ENCODE data around the gene ZNF862. TPM values are rescaled to one million over a fixed set of nuclear protein-coding genes. Genes with fewer than 3 reads are reported as not detected.

Gene ZNF862
- total and polyA plus RNA-seq, 2 of the 13 experiments (the other 11 are each of a cell fraction or from before 2014, with no cell fraction given), result 0.89 to 2.0 TPM

DNA sequence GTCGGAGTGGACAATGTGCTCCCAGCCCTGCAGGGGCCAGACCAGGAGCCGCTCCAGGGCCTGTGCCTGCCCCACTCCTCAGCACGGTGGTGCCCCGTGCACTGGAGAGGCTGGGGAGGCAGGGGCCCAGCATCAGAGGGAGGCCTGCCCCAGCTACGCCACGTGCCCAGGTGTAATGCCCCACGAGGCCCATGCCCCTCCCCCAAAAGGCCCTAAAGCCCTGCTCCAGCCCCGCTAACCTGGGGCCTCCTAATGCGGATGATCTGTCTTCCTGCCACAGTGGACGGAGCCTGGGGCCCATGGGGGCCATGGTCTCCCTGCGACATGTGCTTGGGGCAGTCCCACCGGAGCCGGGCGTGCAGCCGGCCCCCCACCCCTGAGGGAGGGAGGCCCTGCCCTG is 23.7 kb upstream of the ZNF862 start (continued):
- no peak for TF ChIP-seq TRIM22 (IDR thresholded peaks at IDR 0.05)
- no peak for TF ChIP-seq ZNF598 (CRISPR knock-in tag; IDR thresholded peaks at IDR 0.05; ENCODE audit: borderline replicate concordance)

- ChIA-PET POLR2A (no interaction called here), CTCF (ENCODE audit: low intra/inter-chr PET ratio, low total read pairs) (no interaction called here)
- BruUV-seq (replicated peaks), result no TSS peak
- intact Hi-C loops (cut with micrococcal nuclease; ENCODE audit: unreplicated experiment), result no loop called here
- no peak overlapping the region for H3K4me3 ChIP-seq (replicated peaks in 1 of 3; ENCODE audit: insufficient read depth in 1 of 3, low read depth in 2 of 3, low read length in 3 of 3)
- DNase-seq (ENCODE audit: low spot score) (no peak), ATAC-seq (no peak), FAIRE-seq (no peak)
- peaks cover 19% of the 10 kb centered on the region for H3K4me1 ChIP-seq (ENCODE audit: insufficient read depth, low read length)
- H3K36me3 ChIP-seq (replicated peaks in 1 of 2; ENCODE audit: control insufficient read depth in 1 of 2, insufficient read depth in 2 of 2, low read length in 2 of 2), result no peaks in the 10 kb centered on the region
- H3K4me2 ChIP-seq (ENCODE audit: low read depth, low read length), result peak overlapping the region; percentile 7; the same call in 1 of the 2 replicates
- no peak overlapping the region for H3K9ac ChIP-seq (ENCODE audit: insufficient read depth, low read depth, low read length)
- H3K9me3 ChIP-seq (ENCODE audit: low read length), result no peaks in the 10 kb centered on the region
- in situ Hi-C loops (cut with HindIII; ENCODE audit: extremely low pct_ligation_motif_present, low pct_unique_long_range_greater_than_20kb), result no loop called here
- no peak overlapping the region for H3K27ac ChIP-seq (ENCODE audit: extremely low read length, insufficient read depth, low read length)
- no peak overlapping the region for H2AFZ ChIP-seq (ENCODE audit: low read length)
- WGBS (ENCODE audit: low lambda C conversion rate), result 96% methylated on average over 4 of the region's 12 CpGs
- peaks cover 0 to 1% of the 10 kb centered on the region in 2 experiments; a peak in 2 of 5 replicates for H3K27me3 ChIP-seq (ENCODE audit: control insufficient read depth in 1 of 2, insufficient read depth in 2 of 2, low read length in 2 of 2)
- no peaks in the 10 kb centered on the region for H3K79me2 ChIP-seq (ENCODE audit: insufficient read depth, low read length)
- H4K20me1 ChIP-seq (ENCODE audit: insufficient read depth, low read length), result no peaks in the 10 kb centered on the region
- TF ChIP-seq MED1 (CRISPR knock-in tag; IDR thresholded peaks at IDR 0.05), result no peak
- TF ChIP-seq IRF1 (CRISPR knock-in tag; IDR thresholded peaks at IDR 0.05; ENCODE audit: low read depth), result no peak
- no peak for TF ChIP-seq FOXO1 (CRISPR knock-in tag; IDR thresholded peaks at IDR 0.05)
- TF ChIP-seq MNT (IDR thresholded peaks at IDR 0.05), result no peak
- TF ChIP-seq HNRNPK (IDR thresholded peaks at IDR 0.05; ENCODE audit: low read depth, low read length, poor library complexity, severe bottlenecking), result no peak
- no peak for TF ChIP-seq ZNF839 (CRISPR knock-in tag; IDR thresholded peaks at IDR 0.05; ENCODE audit: borderline replicate concordance)
- TF ChIP-seq MAFF (IDR thresholded peaks at IDR 0.05; ENCODE audit: low read depth, low read length), result no peak
- TF ChIP-seq CHCHD3 (CRISPR knock-in tag; IDR thresholded peaks at IDR 0.05), result no peak
- TF ChIP-seq TOPORS (CRISPR knock-in tag; IDR thresholded peaks at IDR 0.05), result no peak
- no peak for TF ChIP-seq ZFP36L1 (CRISPR knock-in tag; IDR thresholded peaks at IDR 0.05)
- TF ChIP-seq ELF1 (CRISPR knock-in tag; IDR thresholded peaks at IDR 0.05), result no peak
- no peak for TF ChIP-seq FOXO4 (CRISPR knock-in tag; conservative IDR thresholded peaks at IDR 0.05)
Measured at GRCh38 chr7:149815121-149815520, 23.1 kb upstream of the ZNF862 start.
